ENCODE results near the gene SERPINE2.
A peak's percentile ranks its signal among the peaks of the same experiment; 100 is the strongest.

SERPINE2 gene

GRCh38 chr2:223997938-223998337 is 41.1 kb downstream of the SERPINE2 start:
- no peak for TF ChIP-seq CTCF (conservative IDR thresholded peaks at IDR 0.05; ENCODE audit: low read depth)
- CTCF ChIA-PET = interaction anchor here (1.0 kb wide), 1 partner anchor 286 kb away, joined by 5 read pairs; no protein-coding TSS in a partner anchor

GRCh38 chr2:223996391-223996790 is 42.7 kb downstream of the SERPINE2 start:
- ChIA-PET POLR2A (ENCODE audit: low non-redundant PET) (no interaction called here), CTCF (interaction anchor here (5.4 kb wide), 1 partner anchor 288 kb away, joined by 87 read pairs; no protein-coding TSS in a partner anchor)
- no peak for TF ChIP-seq CTCF (conservative IDR thresholded peaks at IDR 0.05; ENCODE audit: low read depth)

More at GRCh38 chr2:223997938-223998337, 41.1 kb downstream of the SERPINE2 start:
- no peak for DNase-seq (ENCODE audit: low spot score)
- no peak overlapping the region for H3K27ac ChIP-seq
- POLR2A ChIA-PET (ENCODE audit: low non-redundant PET) = no interaction called here

GRCh38 chr2:223995569-223995968 is 43.5 kb downstream of the SERPINE2 start:
- peak; percentile 50 for DNase-seq (ENCODE audit: low spot score)
- POLR2A ChIA-PET (ENCODE audit: low non-redundant PET) = no interaction called here
- peak overlapping the region; percentile 70 for H3K27ac ChIP-seq
- TF ChIP-seq CTCF (conservative IDR thresholded peaks at IDR 0.05; ENCODE audit: low read depth) = no peak
- CTCF ChIA-PET = interaction anchor here (0.6 to 5.4 kb wide), 3 partner anchors 20 to 707 kb away, joined by 3 to 87 read pairs (median 3); no protein-coding TSS in a partner anchor

More at GRCh38 chr2:223996391-223996790, 42.7 kb downstream of the SERPINE2 start:
- DNase-seq (ENCODE audit: low spot score) = no peak
- H3K27ac ChIP-seq = peak overlapping the region; percentile 67

- CTCF ChIA-PET = interaction anchor here (1.2 to 5.4 kb wide), 4 partner anchors 10 to 293 kb away, joined by 3 to 87 read pairs (median 7); no protein-coding TSS in a partner anchor
- no peak for DNase-seq (ENCODE audit: low spot score)
- POLR2A ChIA-PET (ENCODE audit: low non-redundant PET) = no interaction called here
- TF ChIP-seq CTCF (conservative IDR thresholded peaks at IDR 0.05; ENCODE audit: low read depth) = no peak
- peak overlapping the region; percentile 70 for H3K27ac ChIP-seq
These were observed 44.4 kb downstream of the SERPINE2 start for GRCh38 chr2:223994562-223995162.

GRCh38 chr2:223993634-223994232 is 45.4 kb downstream of the SERPINE2 start:
- H3K27ac ChIP-seq = no peak overlapping the region
- peak; percentile 62 for DNase-seq (ENCODE audit: low spot score)
- ChIA-PET CTCF (interaction anchor here (0.6 to 5.4 kb wide), 17 partner anchors 9 to 367 kb away, joined by 3 to 87 read pairs (median 3); no protein-coding TSS in a partner anchor), POLR2A (ENCODE audit: low non-redundant PET) (no interaction called here)
- TF ChIP-seq CTCF (conservative IDR thresholded peaks at IDR 0.05; ENCODE audit: low read depth) = peak; percentile 75

- ChIA-PET CTCF (interaction anchor here (0.6 to 5.4 kb wide), 2 partner anchors 53 to 293 kb away, joined by 5 to 87 read pairs; no protein-coding TSS in a partner anchor), POLR2A (ENCODE audit: low non-redundant PET) (no interaction called here)
- no peak for DNase-seq (ENCODE audit: low spot score)
- no peak overlapping the region for H3K27ac ChIP-seq
- TF ChIP-seq CTCF (conservative IDR thresholded peaks at IDR 0.05; ENCODE audit: low read depth) = no peak
These were observed 47.5 kb downstream of the SERPINE2 start for GRCh38 chr2:223991611-223992010.

All from RWPE1 (cell line).